ENCODE data around the gene DNER.
"Not testable (repeated sequence)": the region's sequence is repeated elsewhere in the genome, so short reads cannot be mapped to it uniquely, and the experiment has no call there.

The DNER gene

GRCh38 chr2:229715895-229716507, 1.6 kb upstream of the DNER start:
- DNase-seq (ENCODE audit: low read depth in 2 of 2): no peak

DNA sequence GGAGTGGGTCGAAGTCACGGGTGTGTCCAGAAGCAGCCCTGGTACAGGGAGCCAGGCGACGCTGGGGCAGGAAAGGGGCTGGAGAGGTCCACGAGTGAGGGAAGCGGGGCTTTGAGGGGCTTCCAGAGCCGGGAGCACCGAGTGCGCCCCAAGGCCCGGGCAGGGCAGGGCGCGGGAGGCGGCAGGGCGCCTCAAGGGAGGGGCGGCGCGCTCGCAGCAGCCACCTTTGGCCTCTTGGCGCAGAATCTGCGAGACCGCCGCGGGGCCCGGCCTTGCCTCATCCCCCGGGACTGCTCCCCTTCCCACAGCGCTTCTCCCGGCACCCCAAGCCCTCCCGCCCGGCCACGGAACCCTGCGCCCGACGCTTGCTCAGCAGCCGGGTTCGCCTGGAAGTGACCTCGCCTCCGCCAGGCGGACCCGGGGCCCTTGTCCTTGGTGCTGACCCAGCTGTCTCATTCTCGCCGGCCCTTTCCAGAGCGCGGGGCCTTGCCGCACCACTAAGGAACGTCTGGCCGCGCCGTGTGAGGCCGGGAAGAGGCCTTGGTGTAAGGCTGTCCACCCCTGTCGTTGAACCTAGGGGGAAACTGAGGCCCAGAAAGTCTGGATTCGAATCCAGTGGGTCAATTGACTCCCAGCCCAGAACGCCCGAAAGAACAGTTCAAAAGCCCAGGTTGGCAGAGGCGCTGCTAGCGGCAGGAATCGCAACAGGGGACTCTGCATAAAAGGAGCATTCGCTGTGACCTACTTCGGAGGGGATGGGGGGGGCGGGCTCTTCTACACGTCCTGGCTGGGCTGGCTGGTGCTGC, 584 bp upstream of the DNER start:
- no peak for DNase-seq (ENCODE audit: low read depth in 2 of 2)

DNA sequence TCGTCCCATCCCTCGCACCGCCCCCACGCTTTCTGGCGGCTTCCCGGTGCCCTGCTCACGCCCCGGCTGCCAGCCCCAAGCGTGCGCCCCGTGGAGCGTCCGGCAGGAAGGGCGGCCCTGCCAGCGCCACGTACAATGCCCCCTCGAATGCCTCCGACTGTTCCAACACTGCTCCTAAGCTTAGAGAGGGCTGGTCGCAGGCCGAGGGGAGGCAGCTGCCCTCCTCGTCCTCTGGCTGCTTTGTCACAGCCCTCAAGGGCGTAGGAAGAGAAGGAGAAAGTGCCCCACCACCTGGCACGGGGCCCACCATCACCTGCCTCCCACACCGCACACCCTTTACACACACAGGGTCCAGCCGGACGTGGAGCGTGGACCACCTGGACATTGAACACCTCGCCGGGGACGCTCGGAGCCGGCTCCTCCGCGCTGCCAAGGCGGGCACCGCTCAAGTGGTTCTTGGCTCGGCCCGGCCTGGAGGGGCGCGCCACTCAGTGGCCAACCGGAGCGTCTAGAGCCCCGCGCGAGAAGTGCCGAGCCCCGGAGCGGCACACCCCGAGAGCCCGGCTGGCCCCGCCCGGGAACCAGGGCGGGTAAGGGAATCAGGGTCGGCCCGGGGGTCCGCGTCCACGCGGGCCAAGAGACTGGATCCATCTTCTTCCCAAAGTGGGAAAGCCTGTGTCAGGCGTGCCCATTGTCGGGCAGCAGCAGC, 830 bp downstream of the DNER start:
- no peak for DNase-seq (ENCODE audit: low read depth in 2 of 2)

DNA sequence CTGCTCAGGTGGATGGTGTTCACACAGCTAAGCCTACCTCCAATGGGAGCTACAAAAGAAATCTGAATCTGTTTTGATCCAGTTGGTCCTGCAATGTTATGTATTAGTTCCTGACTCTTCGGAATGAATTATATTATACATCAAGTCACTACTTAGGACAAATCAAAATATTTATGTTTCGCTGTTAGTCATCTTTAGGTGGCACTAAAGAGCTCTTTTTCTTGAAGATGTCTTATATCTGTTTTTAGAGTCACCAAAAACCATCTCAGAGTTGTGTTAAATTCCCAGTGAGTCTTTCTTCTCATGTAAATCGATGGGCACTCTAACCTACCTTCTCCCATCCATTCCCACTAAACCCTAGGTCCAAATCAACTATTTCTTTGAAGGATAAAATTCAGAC, 2.2 kb downstream of the DNER start:
- no peak for DNase-seq (ENCODE audit: low read depth in 2 of 2)

DNA sequence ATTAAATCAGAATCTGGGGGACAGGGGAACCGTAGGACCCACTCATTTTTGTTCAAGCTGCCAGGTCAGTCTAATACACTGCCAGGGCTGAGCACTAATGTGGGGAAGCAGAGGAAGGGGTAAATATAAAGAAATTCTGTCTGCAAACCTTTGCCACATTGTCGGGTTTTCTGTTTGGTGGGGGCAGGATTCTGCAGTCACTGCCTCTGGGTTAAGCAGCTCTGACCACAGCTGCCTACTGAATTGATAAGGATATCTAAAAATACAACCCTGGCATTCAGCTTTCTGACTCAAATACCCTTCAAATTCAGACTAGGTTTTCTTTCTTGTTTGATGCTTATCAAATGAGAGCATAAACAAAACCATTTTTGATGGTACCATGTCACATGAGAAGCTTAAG, 6.0 kb downstream of the DNER start:
- no peak for DNase-seq (ENCODE audit: low read depth in 2 of 2)

GRCh38 chr2:229703909-229704630, 10.3 kb downstream of the DNER start:
- DNase-seq (ENCODE audit: low read depth in 2 of 2): no peak

- DNase-seq (ENCODE audit: low read depth in 2 of 2): no peak
Observed at GRCh38 chr2:229701716-229702115, 12.6 kb downstream of the DNER start.

GRCh38 chr2:229701062-229701461, 13.3 kb downstream of the DNER start:
- DNase-seq (ENCODE audit: low read depth in 2 of 2): no peak

DNA sequence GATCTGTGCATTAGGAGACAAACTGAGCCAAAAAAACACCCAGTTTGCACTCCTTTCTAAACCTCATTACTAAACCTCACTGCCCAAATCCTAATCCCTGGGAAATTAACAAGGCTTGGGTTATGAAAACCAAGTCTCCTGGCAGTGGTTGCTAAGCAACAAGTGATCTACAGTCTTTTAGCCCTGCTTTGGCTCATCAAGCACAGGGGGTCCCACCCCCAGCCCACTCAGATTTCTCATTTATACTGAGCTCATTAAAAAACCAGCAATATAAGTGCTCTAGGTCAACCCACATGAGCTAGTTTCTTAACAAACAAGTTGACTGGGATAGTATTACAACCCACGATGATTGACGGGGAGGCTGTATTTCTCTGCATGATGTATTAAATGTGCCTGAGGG, 18.4 kb downstream of the DNER start:
- DNase-seq (ENCODE audit: low read depth in 2 of 2): no peak

- DNase-seq (ENCODE audit: low read depth in 2 of 2): not testable (repeated sequence)
Observed at GRCh38 chr2:229693845-229694244, 20.5 kb downstream of the DNER start.

DNA sequence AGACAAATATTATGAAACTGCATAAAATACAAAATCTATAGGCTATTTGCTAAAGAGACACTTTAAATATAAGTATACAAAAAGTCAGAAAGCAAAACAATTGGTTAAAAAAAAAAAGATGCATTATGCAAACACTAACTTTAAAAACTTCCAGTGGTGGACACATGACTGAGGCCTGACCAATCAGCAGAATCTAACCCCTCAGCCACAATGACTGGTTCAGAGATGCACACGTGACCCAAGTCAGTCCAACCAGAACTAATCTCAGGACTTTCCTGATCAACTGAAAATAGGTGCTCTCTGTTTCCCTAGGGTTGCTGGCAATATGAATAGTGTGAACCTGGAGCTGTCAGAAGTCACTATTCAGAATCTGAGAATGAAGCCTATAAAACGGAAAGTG, 22.7 kb downstream of the DNER start:
- DNase-seq (ENCODE audit: low read depth in 2 of 2): no peak

DNA sequence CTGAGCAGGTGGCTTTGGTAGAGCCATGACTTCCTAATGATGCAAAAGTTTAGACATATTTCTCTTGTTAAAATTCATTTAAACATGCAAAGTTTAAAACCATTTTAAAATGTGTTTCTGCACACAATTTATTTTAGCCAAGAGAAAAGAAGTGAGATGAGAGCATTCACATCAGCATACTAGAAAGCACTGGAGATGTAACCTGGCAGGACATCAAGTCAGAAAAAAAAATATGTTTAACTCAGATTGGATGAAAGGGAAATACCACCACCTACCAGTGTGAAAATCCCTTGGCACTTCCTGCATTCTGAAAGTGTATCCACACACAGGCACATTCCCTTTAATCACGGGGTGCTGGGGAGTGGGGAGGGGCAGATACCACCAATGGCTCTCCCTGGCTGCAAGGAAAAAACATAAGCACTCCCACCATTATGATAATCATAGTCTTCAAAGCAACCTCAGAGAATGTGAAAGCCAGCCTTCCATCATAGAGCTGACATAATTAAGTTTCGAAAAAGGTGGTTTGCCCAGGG, 25.0 kb downstream of the DNER start:
- no peak for DNase-seq (ENCODE audit: low read depth in 2 of 2)

DNA sequence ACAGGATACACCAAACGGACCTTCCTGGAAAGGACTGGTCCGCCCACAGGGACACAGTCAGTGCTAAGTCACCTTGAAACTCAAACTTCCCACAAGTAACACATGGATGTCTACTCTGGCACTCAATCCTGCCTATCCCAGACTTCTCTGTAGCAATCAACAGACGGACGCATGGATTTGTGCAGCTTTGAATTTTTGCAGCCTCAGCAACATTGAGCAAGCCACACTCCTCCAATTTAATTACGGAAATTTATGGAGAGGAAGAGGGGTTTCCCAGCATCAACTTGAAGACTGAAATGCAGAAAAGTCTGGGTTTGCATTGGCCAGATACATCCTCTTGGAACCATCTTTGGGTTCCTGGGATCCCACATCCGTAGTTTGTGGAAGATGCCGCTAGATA, 26.2 kb downstream of the DNER start:
- no peak for DNase-seq (ENCODE audit: low read depth in 2 of 2)

DNA sequence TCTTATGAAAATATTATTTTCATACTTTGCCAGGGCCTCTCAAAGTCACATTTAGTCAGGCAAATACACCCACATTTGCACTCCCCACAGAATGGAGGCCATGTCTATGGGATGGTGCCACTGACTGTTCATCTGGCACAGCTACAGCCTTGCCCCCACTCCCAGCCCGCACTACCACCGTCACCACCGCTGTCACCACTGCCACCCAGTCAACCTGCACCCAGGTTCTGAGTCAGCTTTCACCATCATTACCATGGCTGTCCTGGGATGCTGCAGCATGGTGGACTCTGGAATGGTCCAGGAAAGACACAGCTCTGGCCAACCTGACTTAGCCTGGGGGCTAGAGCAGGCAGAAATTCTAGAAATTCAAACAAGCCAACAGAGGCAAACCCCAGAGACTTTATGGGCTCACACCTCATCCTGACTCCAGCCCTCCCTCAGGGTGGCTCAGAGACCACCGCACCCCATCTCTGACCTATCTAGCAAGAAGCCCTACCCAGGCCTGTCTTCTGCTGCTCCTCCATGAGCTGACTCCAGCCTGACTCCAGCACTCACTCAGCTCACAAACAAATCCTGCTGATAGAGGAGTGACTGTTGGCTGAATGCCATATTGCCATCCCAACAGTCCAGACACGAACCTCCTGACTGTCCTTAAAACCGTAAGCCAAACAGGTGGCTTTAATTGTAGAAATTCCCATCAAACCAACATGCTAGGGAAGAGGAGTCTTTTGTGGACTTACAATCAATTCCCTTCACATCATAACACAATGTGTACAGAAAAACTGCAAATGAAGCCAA, 28.0 kb downstream of the DNER start:
- DNase-seq (ENCODE audit: low read depth in 2 of 2): no peak

- no peak for DNase-seq (ENCODE audit: low read depth in 2 of 2)
Observed at GRCh38 chr2:229684942-229685562, 29.3 kb downstream of the DNER start.

GRCh38 chr2:229679393-229680125, 34.8 kb downstream of the DNER start:
- DNase-seq (ENCODE audit: low read depth in 2 of 2): no peak

DNA sequence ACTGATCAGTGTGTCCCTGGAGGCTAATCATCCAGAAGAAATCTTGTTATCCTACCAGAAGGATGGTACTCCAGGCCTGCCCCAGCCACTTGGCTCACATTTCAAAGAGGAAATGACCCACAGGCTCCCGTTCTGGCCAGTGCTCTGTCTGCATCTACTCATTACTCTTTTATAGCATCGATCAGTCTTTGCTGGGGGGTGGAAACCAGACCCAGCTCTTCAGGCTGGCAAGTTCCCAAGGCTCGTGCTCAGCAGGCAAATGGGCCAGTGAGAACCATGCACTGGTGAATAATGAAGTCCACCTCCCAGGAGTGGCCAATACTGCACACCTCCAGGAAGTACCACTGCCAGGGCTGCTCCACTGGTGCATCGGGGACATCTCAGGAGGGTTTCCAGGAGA, 38.8 kb downstream of the DNER start:
- no peak for DNase-seq (ENCODE audit: low read depth in 2 of 2)

- DNase-seq (ENCODE audit: low read depth in 2 of 2): no peak
Observed at GRCh38 chr2:229674830-229675530, 39.4 kb downstream of the DNER start.

DNA sequence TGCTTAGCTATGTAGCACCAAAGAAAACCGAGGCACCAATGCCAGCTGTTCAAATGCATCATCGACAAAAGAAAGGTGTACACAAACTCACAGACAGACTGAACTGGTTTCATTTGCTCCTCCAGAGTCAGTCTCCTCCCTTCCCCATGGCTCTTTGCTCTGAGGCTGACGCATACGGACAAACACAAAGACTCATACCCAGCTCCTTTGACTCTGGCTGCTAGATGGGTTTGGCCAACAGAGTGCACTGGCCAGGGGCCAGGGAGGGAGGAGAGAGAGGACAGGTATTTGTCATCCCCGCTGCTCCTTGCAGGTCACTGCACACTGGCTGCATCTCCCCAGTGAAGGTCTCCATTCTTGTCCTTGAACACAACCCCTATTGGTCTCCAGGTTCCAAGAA, 40.7 kb downstream of the DNER start:
- no peak for DNase-seq (ENCODE audit: low read depth in 2 of 2)
